ENCODE data around the gene CASP10. TPM values are rescaled to one million over a fixed set of nuclear protein-coding genes. Genes with fewer than 3 reads are reported as not detected.
A peak's percentile ranks its signal among the peaks of the same experiment; 100 is the strongest.
"Not testable (repeated sequence)": the region's sequence is repeated elsewhere in the genome, so short reads cannot be mapped to it uniquely, and the experiment has no call there.

Gene CASP10
- total RNA-seq, 3 donors from 2014 or later: 5.7 to 13.1 (median 9.6) TPM

DNA sequence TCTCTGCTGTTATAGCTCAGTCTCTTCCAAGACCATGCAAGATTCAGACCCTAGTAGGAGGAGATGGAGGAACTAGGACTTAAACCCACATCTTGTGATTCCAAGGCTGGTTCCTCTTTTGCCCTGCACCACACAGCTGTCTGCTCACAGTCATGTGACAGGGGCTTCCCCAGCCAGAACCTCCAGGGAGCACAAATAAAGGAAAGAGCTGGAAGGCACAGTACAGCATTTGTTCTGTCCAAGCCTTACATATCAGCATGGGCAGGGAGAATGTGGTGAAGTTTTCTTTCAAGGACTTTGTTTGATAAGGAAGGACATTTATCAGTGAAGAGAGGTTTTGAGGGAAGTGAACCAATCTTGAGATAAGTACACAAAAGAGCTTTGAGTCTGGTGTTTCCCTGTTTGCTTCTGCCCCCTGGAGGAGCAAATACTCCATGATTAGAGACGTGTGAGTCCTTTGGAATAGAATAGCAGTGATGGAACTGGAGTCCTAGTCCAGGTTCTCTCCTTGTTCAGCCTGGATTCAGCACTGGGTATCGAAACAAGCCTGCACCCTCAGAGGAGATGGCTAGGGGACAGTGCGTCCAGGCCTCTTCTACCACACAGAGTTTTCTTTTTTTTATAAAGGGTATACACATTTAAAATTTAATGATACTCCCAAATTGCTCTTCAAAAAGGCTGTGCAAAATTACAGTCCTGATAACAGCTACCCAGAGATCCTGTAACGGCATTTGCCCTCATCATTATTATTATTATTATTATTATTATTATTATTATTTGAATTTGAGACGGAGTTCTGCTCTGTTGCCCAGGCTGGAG lies 24.6 kb upstream of the CASP10 start:
- Histone ChIP-seq H3K27ac (peak overlapping the region; percentile 50 to 60), H3K4me3 (no peak overlapping the region), H3K27me3 (no peaks in the 10 kb centered on the region), H3K36me3 (peaks cover 14% of the 10 kb centered on the region), H3K9me3 (no peaks in the 10 kb centered on the region), H3K4me1 (peaks cover 0 to 6% of the 10 kb centered on the region in 2 donors)
- intact Hi-C loops (cut with DNase I; ENCODE audit: low total_unique reads): no loop called here
- TF ChIP-seq, protein P1, sequence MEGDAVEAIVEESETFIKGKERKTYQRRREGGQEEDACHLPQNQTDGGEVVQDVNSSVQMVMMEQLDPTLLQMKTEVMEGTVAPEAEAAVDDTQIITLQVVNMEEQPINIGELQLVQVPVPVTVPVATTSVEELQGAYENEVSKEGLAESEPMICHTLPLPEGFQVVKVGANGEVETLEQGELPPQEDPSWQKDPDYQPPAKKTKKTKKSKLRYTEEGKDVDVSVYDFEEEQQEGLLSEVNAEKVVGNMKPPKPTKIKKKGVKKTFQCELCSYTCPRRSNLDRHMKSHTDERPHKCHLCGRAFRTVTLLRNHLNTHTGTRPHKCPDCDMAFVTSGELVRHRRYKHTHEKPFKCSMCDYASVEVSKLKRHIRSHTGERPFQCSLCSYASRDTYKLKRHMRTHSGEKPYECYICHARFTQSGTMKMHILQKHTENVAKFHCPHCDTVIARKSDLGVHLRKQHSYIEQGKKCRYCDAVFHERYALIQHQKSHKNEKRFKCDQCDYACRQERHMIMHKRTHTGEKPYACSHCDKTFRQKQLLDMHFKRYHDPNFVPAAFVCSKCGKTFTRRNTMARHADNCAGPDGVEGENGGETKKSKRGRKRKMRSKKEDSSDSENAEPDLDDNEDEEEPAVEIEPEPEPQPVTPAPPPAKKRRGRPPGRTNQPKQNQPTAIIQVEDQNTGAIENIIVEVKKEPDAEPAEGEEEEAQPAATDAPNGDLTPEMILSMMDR (IDR thresholded peaks at IDR 0.05): peak; percentile 31 to 55 (median 48)
- no peak for TF ChIP-seq POLR2A (IDR thresholded peaks at IDR 0.05)
- peak in 2 of 3 donors; percentile 26 to 39 for TF ChIP-seq POLR2AphosphoS5 (IDR thresholded peaks at IDR 0.05)
- DNase-seq (ENCODE audit: low spot score in 2 of 2): peak in 1 of 2 donors; percentile 31

GRCh38 chr2:201164166-201164565 lies 18.8 kb upstream of the CASP10 start:
- no peaks in the 10 kb centered on the region for H3K9me3 ChIP-seq
- H3K4me1 ChIP-seq: no peaks in the 10 kb centered on the region
- no peak for DNase-seq (ENCODE audit: low spot score in 2 of 2)
- intact Hi-C loops (cut with DNase I; ENCODE audit: low total_unique reads): loop anchor here (2.0 kb wide), 1 partner anchor 19 kb away; no protein-coding TSS in a partner anchor
- no peak for TF ChIP-seq POLR2AphosphoS5 (IDR thresholded peaks at IDR 0.05)
- TF ChIP-seq, protein P1 (IDR thresholded peaks at IDR 0.05): no peak
- TF ChIP-seq POLR2A (IDR thresholded peaks at IDR 0.05): no peak
- no peaks in the 10 kb centered on the region for H3K27me3 ChIP-seq
- H3K36me3 ChIP-seq: peaks cover 21% of the 10 kb centered on the region
- no peak overlapping the region for H3K4me3 ChIP-seq
- H3K27ac ChIP-seq: no peak overlapping the region

DNA sequence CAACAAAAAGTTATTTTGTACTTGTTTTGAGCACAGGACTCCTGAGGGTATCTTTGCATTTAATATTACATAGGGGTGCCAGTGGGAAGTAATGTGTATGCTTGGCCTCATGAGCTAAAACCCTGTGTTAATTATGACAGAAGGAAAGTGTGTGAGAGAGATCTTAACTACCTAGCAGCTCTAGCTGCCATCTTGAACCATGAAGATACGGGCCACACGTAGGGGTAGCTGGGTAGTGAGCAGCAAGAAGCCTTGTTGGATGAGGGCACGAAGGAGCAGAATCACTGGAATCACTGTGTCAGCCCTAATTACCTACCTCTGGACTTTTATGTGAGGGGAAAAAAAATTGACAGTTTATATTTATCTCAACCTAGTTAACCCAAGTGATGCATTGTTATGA lies 15.4 kb upstream of the CASP10 start:
- Histone ChIP-seq H3K27me3 (no peaks in the 10 kb centered on the region), H3K9me3 (no peaks in the 10 kb centered on the region), H3K4me1 (no peaks in the 10 kb centered on the region), H3K36me3 (peaks cover 20% of the 10 kb centered on the region), H3K27ac (no peak overlapping the region), H3K4me3 (no peak overlapping the region)
- intact Hi-C loops (cut with DNase I; ENCODE audit: low total_unique reads): no loop called here
- no peak for DNase-seq (ENCODE audit: low spot score in 2 of 2)
- TF ChIP-seq POLR2A (IDR thresholded peaks at IDR 0.05) (no peak), POLR2AphosphoS5 (IDR thresholded peaks at IDR 0.05) (no peak)
- TF ChIP-seq, protein P1 (IDR thresholded peaks at IDR 0.05): no peak

GRCh38 chr2:201168496-201168895 lies 14.4 kb upstream of the CASP10 start:
- H3K9me3 ChIP-seq; intact Hi-C loops (cut with DNase I; ENCODE audit: low total_unique reads); H3K4me1 ChIP-seq; DNase-seq (ENCODE audit: low spot score in 2 of 2); H3K27me3 ChIP-seq; H3K4me3 ChIP-seq; H3K27ac ChIP-seq: not testable (repeated sequence)
- H3K36me3 ChIP-seq: peaks cover 11% of the 10 kb centered on the region

GRCh38 chr2:201171259-201171814 lies 11.6 kb upstream of the CASP10 start:
- DNase-seq (ENCODE audit: low spot score in 2 of 2): no peak
- no peak overlapping the region for H3K27ac ChIP-seq
- no peaks in the 10 kb centered on the region for H3K27me3 ChIP-seq
- H3K4me3 ChIP-seq: no peak overlapping the region
- no peaks in the 10 kb centered on the region for H3K9me3 ChIP-seq
- TF ChIP-seq POLR2A (IDR thresholded peaks at IDR 0.05) (no peak), POLR2AphosphoS5 (IDR thresholded peaks at IDR 0.05) (no peak)
- TF ChIP-seq, protein P1 (IDR thresholded peaks at IDR 0.05): no peak
- H3K4me1 ChIP-seq: no peaks in the 10 kb centered on the region
- intact Hi-C loops (cut with DNase I; ENCODE audit: low total_unique reads): no loop called here
- H3K36me3 ChIP-seq: no peaks in the 10 kb centered on the region

Measured in breast epithelium (tissue), 4 donors.